Caco-2 (cell line): ENCODE measurements around the gene GRIK4. TPM values are rescaled to one million over a fixed set of nuclear protein-coding genes. Genes with fewer than 3 reads are reported as not detected.

Experiments
- BruUV-seq: library from RNA; stranded (reverse); fragments of 400-500 nt; replicated peaks from 2 replicates; lab custom pipeline; 2021; lab: Mats Ljungman, UMichigan
- CTCF ChIA-PET: fragments of 300-600 bp; sonication (Branson Sonifier 250); formaldehyde crosslinking; loops from one replicate; lab custom pipeline; 2022; ENCODE audit warnings: antibody characterized with exemption; lab: Charles Lee
- POLR2A ChIA-PET: fragments of 300-600 bp; sonication (Branson Sonifier 250); formaldehyde crosslinking; loops from one replicate; lab custom pipeline; 2022; ENCODE audit warnings: antibody characterized with exemption; lab: Charles Lee
- DNase-seq, 2 experiments: peaks; one replicate each; pipeline versions ENCODE4 v3.0.0 to v3.0.0-alpha.2; 2020 to 2022
- H3K27me3 ChIP-seq: replicated peaks from 2 replicates; pipeline ENCODE4 v1.6.0; 2011; ENCODE audit warnings: low read length; ENCODE audit not compliant: control insufficient read depth, insufficient read depth
- H3K36me3 ChIP-seq: 2 replicates; pipeline ENCODE4 v1.5.1; 2011; ENCODE audit warnings: low read length; ENCODE audit not compliant: control insufficient read depth, insufficient read depth
- H3K4me1 ChIP-seq: fragments of 250-450 bp; sonication (Bioruptor Pico); 2 replicates; pipeline ENCODE4 v1.5.1; 2020; ENCODE audit warnings: mild to moderate bottlenecking
- H3K4me3 ChIP-seq: 2 replicates; pipeline ENCODE4 v1.5.1; 2011; ENCODE audit warnings: low read depth, mild to moderate bottlenecking, control low read depth, low read length
- H3K9me3 ChIP-seq: fragments of 250-450 bp; sonication (Bioruptor Pico); 2 replicates; pipeline ENCODE4 v1.5.1; 2020; ENCODE audit warnings: mild to moderate bottlenecking, moderate library complexity
- H3K27ac Mint-ChIP-seq: one replicate; pipeline ENCODE4 v1.8.0; 2022; ENCODE audit warnings: mixed read lengths; ENCODE audit not compliant: unreplicated experiment
- H3K27me3 Mint-ChIP-seq: one replicate; pipeline ENCODE4 v1.8.0; 2022; ENCODE audit warnings: mixed read lengths; ENCODE audit not compliant: insufficient read depth, unreplicated experiment
- H3K36me3 Mint-ChIP-seq: one replicate; pipeline ENCODE4 v1.8.0; 2022; ENCODE audit warnings: mild to moderate bottlenecking, mixed read lengths; ENCODE audit not compliant: insufficient read depth, unreplicated experiment
- H3K4me1 Mint-ChIP-seq: one replicate; pipeline ENCODE4 v1.8.0; 2022; ENCODE audit warnings: low read depth, mixed read lengths; ENCODE audit not compliant: unreplicated experiment
- H3K4me3 Mint-ChIP-seq: one replicate; pipeline ENCODE4 v1.8.0; 2022; ENCODE audit warnings: mild to moderate bottlenecking, moderate library complexity, mixed read lengths; ENCODE audit not compliant: unreplicated experiment
- H3K9me3 Mint-ChIP-seq: one replicate; pipeline ENCODE4 v1.8.0; 2022; ENCODE audit warnings: mixed read lengths; ENCODE audit not compliant: unreplicated experiment
- CTCF ChIP-seq, 2 experiments: fragments of 200-600 bp in 1 of 2; IDR thresholded peaks; 1 replicate in 1 of 2; 2 replicates in 1 of 2; pipeline versions ENCODE4 v1.5.1 to v1.8.0; 2011 to 2022; ENCODE audit warnings: antibody characterized with exemption in 1 of 2, control low read depth in 1 of 2, inconsistent platforms in 1 of 2, low read depth in 1 of 2, low read length in 1 of 2, mild to moderate bottlenecking in 1 of 2, moderate library complexity in 1 of 2; ENCODE audit not compliant: insufficient read depth in 1 of 2, severe bottlenecking in 1 of 2, unreplicated experiment in 1 of 2
- intact Hi-C: fragments of 100-400 bp; cut with micrococcal nuclease; formaldehyde crosslinking; loops from one replicate; pipeline ENCODE4 v1.10.0; 2022; ENCODE audit not compliant: unreplicated experiment
- total RNA-seq: library from RNA; stranded (reverse); gene quantifications from 2 replicates; pipeline ENCODE4 v1.2.3, GENCODE V29; 2022

The GRIK4 gene
- total RNA-seq, 1 experiment from 2014 or later = 2.0 TPM

GRCh38 chr11:120929664-120930154 is 418.2 kb downstream of the GRIK4 start:
- Mint-ChIP-seq H3K36me3 (no peaks in the 10 kb centered on the region), H3K4me1 (peaks cover 10% of the 10 kb centered on the region), H3K27ac (no peak overlapping the region), H3K4me3 (no peak overlapping the region), H3K27me3 (peaks cover 5% of the 10 kb centered on the region), H3K9me3 (no peaks in the 10 kb centered on the region)
- H3K4me1 ChIP-seq = peaks cover 6% of the 10 kb centered on the region; the same call in 1 of the 2 replicates
- no peak overlapping the region for H3K4me3 ChIP-seq
- BruUV-seq = no TSS peak
- ChIA-PET CTCF (interaction anchor here (0.7 to 2.0 kb wide), 7 partner anchors 17 to 418 kb away, joined by 3 to 6 read pairs (median 3); no protein-coding TSS in a partner anchor), POLR2A (no interaction called here)
- peak; percentile 77 to 81 for DNase-seq
- no peaks in the 10 kb centered on the region; the same call in 1 of the 2 replicates for H3K27me3 ChIP-seq
- TF ChIP-seq CTCF (IDR thresholded peaks at IDR 0.05; ENCODE audit: insufficient read depth in 1 of 2, low read depth in 1 of 2, low read length in 1 of 2, severe bottlenecking in 1 of 2, unreplicated experiment in 1 of 2) = peak; percentile 86 to 89
- intact Hi-C loops = loop anchor here (1.0 to 5.0 kb wide), 3 partner anchors 17 to 422 kb away; no protein-coding TSS in a partner anchor
- H3K36me3 ChIP-seq = no peaks in the 10 kb centered on the region
- no peaks in the 10 kb centered on the region for H3K9me3 ChIP-seq

- no peak overlapping the region for H3K4me3 Mint-ChIP-seq
- no peaks in the 10 kb centered on the region for H3K36me3 Mint-ChIP-seq
- TF ChIP-seq CTCF (IDR thresholded peaks at IDR 0.05; ENCODE audit: insufficient read depth in 1 of 2, low read depth in 1 of 2, low read length in 1 of 2, severe bottlenecking in 1 of 2, unreplicated experiment in 1 of 2) = peak in 1 of 2 experiments; percentile 26
- no peak overlapping the region for H3K27ac Mint-ChIP-seq
- peaks cover 7% of the 10 kb centered on the region for H3K27me3 Mint-ChIP-seq
- H3K4me1 Mint-ChIP-seq = peaks cover 10% of the 10 kb centered on the region
- Histone ChIP-seq H3K27me3 (no peaks in the 10 kb centered on the region; the same call in 1 of the 2 replicates), H3K4me1 (peaks cover 6% of the 10 kb centered on the region; the same call in 1 of the 2 replicates), H3K9me3 (no peaks in the 10 kb centered on the region), H3K36me3 (no peaks in the 10 kb centered on the region), H3K4me3 (no peak overlapping the region)
- POLR2A ChIA-PET = no interaction called here
- intact Hi-C loops = loop anchor here (5.0 kb wide), 1 partner anchor 424 kb away; no protein-coding TSS in a partner anchor
- H3K9me3 Mint-ChIP-seq = no peaks in the 10 kb centered on the region
- DNase-seq = no peak
- no TSS peak for BruUV-seq
- CTCF ChIA-PET = interaction anchor here (0.6 to 1.5 kb wide), 3 partner anchors 18 to 408 kb away, joined by 3 to 6 read pairs (median 3); no protein-coding TSS in a partner anchor
These were observed 419.7 kb downstream of the GRIK4 start for GRCh38 chr11:120931057-120931779.

- H3K27me3 Mint-ChIP-seq = peaks cover 7% of the 10 kb centered on the region
- Histone ChIP-seq H3K4me1 (peaks cover 6% of the 10 kb centered on the region; the same call in 1 of the 2 replicates), H3K27me3 (no peaks in the 10 kb centered on the region; the same call in 1 of the 2 replicates), H3K9me3 (no peaks in the 10 kb centered on the region), H3K4me3 (no peak overlapping the region), H3K36me3 (no peaks in the 10 kb centered on the region)
- H3K4me3 Mint-ChIP-seq = no peak overlapping the region
- H3K4me1 Mint-ChIP-seq = peaks cover 10% of the 10 kb centered on the region
- intact Hi-C loops = loop anchor here (5.0 kb wide), 1 partner anchor 425 kb away; no protein-coding TSS in a partner anchor
- ChIA-PET CTCF (no interaction called here), POLR2A (no interaction called here)
- TF ChIP-seq CTCF (IDR thresholded peaks at IDR 0.05; ENCODE audit: insufficient read depth in 1 of 2, low read depth in 1 of 2, low read length in 1 of 2, severe bottlenecking in 1 of 2, unreplicated experiment in 1 of 2) = no peak
- H3K27ac Mint-ChIP-seq = no peak overlapping the region
- H3K9me3 Mint-ChIP-seq = no peaks in the 10 kb centered on the region
- BruUV-seq = no TSS peak
- H3K36me3 Mint-ChIP-seq = no peaks in the 10 kb centered on the region
- no peak for DNase-seq
These were observed 420.9 kb downstream of the GRIK4 start for GRCh38 chr11:120932305-120932915.
